Fibroblast of peridontal ligament (primary cell): ENCODE results near the gene WFDC11.
"Not testable (repeated sequence)": the region's sequence is repeated elsewhere in the genome, so short reads cannot be mapped to it uniquely, and the experiment has no call there.

ENCODE experiments used
- DNase-seq: peaks from one replicate; pipeline ENCODE4 v3.0.0-alpha.2; 2010; ENCODE audit errors: extremely low read depth

The WFDC11 gene

GRCh38 chr20:45670139-45670538, at the start of gene WFDC11:
TSS of gene WFDC11 (minus strand) at chr20:45670239. CDS start at chr20:45650600, 19,639 bp downstream.
- DNase-seq, result no peak

GRCh38 chr20:45716141-45716688, 46.2 kb upstream of the WFDC11 start:
- not testable (repeated sequence) for DNase-seq

- no peak for DNase-seq
Observed at GRCh38 chr20:45704969-45705637, 35.1 kb upstream of the WFDC11 start, which contains the start of gene WFDC10B. TSS of gene WFDC10B (minus strand) at chr20:45705019. CDS start at chr20:45685992, 19,027 bp downstream.

- no peak for DNase-seq
Observed at GRCh38 chr20:45701873-45702272, 31.8 kb upstream of the WFDC11 start, which contains the start of gene WFDC13. TSS of gene WFDC13 (plus strand) at chr20:45702038. CDS start at chr20:45702124, 86 bp downstream.

GRCh38 chr20:45701104-45701503, 31.1 kb upstream of the WFDC11 start:
- DNase-seq, result no peak

- DNase-seq, result no peak
Observed at GRCh38 chr20:45695496-45695895, 25.5 kb upstream of the WFDC11 start.

- DNase-seq, result not testable (repeated sequence)
Observed at GRCh38 chr20:45693346-45693745, 23.3 kb upstream of the WFDC11 start.

- peak; percentile 1 for DNase-seq
Observed at GRCh38 chr20:45685896-45686295, 15.9 kb upstream of the WFDC11 start.

GRCh38 chr20:45679650-45680049, 9.6 kb upstream of the WFDC11 start:
- no peak for DNase-seq

- DNase-seq, result no peak
Observed at GRCh38 chr20:45672765-45673164, 2.7 kb upstream of the WFDC11 start.

- not testable (repeated sequence) for DNase-seq
Observed at GRCh38 chr20:45657038-45657437, 13.0 kb downstream of the WFDC11 start.

- not testable (repeated sequence) for DNase-seq
Observed at GRCh38 chr20:45651726-45652125, 18.3 kb downstream of the WFDC11 start.

GRCh38 chr20:45649312-45649863, 20.7 kb downstream of the WFDC11 start:
- DNase-seq, result no peak

- DNase-seq, result no peak
Observed at GRCh38 chr20:45647441-45648050, 22.5 kb downstream of the WFDC11 start.

- no peak for DNase-seq
Observed at GRCh38 chr20:45646875-45647274, 23.2 kb downstream of the WFDC11 start.

GRCh38 chr20:45645869-45646268, 24.2 kb downstream of the WFDC11 start:
- not testable (repeated sequence) for DNase-seq

GRCh38 chr20:45641076-45641475, 29.0 kb downstream of the WFDC11 start:
- DNase-seq, result not testable (repeated sequence)

GRCh38 chr20:45639687-45640086, 30.4 kb downstream of the WFDC11 start:
- DNase-seq, result no peak

- no peak for DNase-seq
Observed at GRCh38 chr20:45636513-45636912, 33.5 kb downstream of the WFDC11 start.

GRCh38 chr20:45631184-45631583, 38.9 kb downstream of the WFDC11 start, which contains the start of gene WFDC9:
TSS of gene WFDC9 (minus strand) at chr20:45631284. CDS start at chr20:45610181, 21,103 bp downstream.
- DNase-seq, result no peak

GRCh38 chr20:45630371-45630770, 39.7 kb downstream of the WFDC11 start:
- DNase-seq, result no peak

- DNase-seq, result peak; percentile 53
Observed at GRCh38 chr20:45629496-45630100, 40.4 kb downstream of the WFDC11 start, which contains the start of gene WFDC10A. TSS of gene WFDC10A (plus strand) at chr20:45629739. CDS start at chr20:45629814, 75 bp downstream.
